HG02970 (cell line): ENCODE measurements around the gene LCMT2.
"Not testable (repeated sequence)": the region's sequence is repeated elsewhere in the genome, so short reads cannot be mapped to it uniquely, and the experiment has no call there.

Experiments
- ATAC-seq: cut with Tn5 transposase; IDR thresholded peaks from one replicate; pipeline ENCODE4 v1.9.1; 2021; ENCODE audit warnings: mild to moderate bottlenecking, moderate library complexity, moderate number of reproducible peaks; ENCODE audit not compliant: unreplicated experiment, low FRiP score

Gene LCMT2

DNA sequence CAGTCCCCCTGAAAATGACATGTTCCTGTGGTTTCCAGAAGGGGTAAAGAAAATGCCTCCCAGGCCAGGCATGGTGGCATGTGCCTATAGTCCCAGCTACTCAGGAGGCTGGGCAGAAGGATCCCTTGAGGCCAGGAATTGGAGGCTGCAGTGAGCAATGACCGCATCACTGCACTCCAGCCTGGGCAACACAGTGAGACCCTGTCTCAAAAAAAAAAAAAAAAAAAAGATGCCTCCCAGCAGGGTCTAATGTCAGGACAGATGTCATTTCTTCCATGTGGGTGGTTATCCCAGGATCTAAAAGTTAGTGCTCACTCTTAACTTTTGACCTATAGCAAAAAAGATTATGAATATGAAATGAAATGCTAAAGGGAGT is 13.4 kb downstream of the LCMT2 start:
- no peak for ATAC-seq

DNA sequence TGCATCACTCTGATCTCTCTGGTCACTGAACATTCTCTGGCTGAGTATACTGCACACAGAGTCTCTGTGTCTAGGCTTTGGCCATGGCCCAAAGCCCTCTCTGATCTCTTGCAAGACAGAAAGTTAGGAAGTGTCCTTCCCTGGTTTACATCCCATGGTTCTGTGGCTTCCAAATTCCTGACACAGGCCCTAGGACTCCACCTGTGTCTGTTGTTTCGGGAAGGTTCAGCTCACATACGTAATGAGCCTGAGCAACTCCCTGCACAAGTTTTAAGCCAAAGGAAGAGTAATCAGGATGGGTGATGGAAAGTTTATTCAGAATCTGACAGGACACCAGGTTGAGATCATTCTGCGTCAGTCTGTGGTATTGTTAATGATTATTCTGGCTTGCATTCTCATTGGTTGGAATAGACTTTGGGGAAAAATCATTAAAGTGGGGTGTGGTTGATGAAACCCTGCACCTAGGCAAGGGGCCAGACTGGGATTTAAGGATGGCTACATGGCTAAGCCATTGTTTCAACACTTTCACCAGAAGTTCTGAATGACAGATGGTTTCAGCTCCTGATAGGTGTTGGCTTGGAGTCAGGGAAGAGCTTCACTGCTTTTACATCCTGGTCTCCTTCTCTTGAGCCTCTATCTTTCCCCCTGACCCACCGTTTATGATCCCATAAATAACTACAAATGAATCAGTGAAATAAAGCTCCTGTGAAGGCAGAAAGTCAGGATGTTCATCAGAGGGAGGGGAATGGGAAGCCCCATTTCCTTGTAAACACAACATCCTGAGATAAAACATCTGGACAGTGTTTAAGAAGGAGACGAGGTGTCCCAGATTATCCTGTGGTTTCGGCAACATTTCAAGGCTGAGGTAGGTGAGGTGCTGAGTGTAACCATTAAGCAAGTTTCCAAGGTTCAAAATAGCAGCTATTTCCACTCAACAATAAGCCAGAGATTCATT is 14.1 kb downstream of the LCMT2 start:
- no peak for ATAC-seq

DNA sequence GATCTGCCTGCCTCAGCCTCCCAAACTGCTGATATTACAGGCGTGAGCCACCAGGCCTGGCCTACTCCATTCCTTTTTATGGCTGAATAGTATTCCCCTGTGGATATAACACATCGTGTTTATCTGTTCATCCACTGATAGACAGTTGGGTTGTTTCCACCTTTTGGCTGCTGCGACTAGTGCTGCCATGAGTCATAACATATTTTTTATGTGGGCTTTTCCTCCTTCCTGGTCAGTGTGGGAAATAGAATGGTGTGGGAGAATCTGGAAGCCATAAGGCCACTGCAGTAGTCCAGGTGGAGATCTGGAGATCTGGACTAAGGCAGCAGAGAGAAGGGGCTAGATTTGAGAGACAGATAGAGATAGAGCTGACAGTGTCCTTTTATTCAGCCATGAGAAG is 16.2 kb downstream of the LCMT2 start:
- ATAC-seq: no peak

DNA sequence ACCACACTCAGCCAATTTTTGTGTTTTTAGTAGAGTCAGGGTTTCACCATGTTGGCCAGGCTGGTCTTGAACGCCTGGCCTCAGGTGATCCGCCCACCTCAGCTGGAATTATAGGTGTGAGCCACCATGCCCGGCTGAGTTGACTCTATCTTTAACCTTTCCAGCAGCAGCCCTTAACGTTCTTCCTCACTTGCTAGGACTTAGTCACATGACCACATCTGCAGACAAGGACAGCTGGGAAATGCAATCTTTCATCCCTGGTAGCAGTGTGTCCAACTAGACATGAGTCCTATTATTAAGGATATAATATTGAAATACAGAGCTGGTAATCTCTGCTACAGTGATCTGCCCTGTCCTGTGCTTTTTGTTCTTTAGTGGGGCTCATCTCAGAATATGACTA is 18.0 kb downstream of the LCMT2 start:
- no peak for ATAC-seq

DNA sequence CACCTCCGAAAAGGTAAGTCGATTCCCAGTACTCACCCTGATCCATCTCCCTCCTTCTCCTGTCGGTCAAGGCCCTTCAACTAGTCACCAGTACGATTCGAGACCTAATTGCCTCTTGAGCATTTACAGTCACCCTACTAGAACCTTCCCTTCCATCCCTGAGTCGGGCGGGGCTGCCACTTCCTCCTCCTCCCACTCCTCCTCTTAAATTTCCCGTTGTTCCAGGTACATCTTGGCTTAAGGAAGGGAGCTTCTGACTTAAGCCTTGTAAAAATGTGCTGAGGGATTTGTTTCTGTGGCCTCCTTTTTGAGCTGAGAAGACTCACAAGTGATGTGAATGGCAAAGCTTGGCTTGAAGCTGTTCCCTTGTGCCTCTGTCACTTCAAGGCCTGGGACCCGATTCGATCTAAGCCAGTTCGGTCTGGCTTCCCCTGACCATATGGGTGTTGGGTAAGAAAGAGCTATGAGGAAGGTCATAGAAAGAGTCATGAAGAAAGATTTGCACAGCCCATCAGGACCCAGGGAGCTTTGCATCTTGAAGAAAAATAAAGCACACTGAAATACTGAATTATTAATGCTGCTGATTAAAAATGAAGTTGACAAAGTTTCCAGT is 28.1 kb downstream of the LCMT2 start, which contains the start of gene TGM7:
TGM7 (minus strand) TSS at position 51 of the 613 bp plus-strand sequence.
- no peak for ATAC-seq

DNA sequence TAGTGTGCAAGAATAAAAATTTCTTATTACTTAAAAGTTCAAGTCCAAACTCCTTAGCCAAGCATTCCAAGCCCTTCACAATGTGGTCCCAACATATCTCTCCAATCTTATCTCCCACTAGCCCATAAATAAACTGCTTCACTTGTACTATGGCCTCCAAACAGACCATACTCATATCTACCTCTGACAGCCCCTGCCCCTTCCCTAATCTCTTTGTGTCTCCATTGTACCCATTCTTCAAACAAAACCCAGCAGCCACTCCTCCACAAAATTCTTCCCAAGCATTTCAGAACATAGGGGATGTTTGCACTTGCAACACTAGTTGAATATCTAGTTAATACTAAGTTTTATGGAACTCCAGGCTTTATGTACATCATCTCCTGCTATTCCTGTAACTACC is 30.5 kb downstream of the LCMT2 start:
- no peak for ATAC-seq

DNA sequence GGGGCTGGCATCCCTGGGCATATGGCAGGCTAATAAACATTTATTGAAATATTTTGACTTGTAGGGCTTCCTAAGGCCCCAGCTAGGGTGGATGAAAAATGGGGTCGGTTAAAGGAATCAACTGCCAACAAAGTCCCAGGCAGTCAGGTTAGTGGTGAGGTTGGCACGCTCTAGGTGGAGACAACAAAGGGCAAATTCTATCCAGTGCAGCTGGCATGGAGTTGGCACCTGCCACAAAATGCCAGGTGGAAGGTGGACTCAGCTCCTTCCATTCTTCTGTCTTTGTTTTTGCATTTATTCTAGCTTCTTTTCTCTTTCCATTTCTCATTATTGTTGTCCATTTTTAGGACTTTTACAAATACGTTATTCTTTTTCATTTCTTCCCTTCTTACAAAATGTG is 31.0 kb downstream of the LCMT2 start:
- ATAC-seq: no peak

DNA sequence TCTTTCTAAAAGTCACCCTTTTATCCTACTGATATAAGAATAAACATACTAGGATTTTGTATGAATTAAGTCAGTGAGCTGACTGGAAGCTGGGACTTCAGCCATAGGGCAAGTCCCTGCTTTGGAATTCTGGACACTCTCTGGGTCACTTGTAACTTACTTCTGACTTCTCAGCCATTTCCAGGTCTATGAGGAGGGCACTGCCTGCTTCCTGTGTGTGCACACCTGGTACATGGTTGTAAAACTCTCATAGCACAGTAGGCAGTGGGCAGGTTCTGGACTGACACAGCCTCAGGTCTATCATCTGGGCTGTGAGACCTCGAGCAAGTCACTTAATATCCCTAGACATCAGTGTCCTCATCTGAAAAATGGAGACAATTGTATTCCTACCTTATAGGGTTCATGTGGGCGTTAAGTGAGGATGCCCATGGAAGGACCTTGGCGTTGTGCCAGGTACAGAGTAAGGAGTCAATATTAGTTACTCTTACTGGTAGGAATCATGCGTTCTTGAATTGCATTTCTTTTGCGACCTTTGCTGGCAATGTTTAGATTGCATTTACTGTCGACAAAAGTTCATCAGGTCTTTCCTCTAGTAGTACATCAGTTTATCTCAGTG is 36.2 kb downstream of the LCMT2 start:
- ATAC-seq: no peak

DNA sequence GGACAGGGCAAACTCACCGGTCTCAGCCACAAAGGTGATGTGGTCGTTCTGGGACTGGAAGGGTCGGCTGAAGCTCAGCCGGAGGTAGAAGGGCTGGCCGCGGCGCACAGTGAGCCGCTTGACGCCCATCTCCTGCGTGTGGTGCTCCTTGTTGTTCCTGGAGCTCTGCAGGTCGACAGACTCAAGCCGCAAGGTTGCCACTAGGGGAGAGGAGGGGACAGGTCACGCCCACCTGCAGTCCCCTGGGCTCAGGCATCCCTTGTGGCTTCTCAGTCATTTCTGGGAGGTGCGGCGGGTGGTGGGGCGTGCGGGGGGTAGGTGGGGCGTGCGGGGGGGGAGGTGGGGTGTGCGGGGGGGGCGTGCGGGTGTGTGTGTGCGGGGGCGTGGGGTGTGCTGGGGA is 36.9 kb downstream of the LCMT2 start:
- ATAC-seq: no peak

DNA sequence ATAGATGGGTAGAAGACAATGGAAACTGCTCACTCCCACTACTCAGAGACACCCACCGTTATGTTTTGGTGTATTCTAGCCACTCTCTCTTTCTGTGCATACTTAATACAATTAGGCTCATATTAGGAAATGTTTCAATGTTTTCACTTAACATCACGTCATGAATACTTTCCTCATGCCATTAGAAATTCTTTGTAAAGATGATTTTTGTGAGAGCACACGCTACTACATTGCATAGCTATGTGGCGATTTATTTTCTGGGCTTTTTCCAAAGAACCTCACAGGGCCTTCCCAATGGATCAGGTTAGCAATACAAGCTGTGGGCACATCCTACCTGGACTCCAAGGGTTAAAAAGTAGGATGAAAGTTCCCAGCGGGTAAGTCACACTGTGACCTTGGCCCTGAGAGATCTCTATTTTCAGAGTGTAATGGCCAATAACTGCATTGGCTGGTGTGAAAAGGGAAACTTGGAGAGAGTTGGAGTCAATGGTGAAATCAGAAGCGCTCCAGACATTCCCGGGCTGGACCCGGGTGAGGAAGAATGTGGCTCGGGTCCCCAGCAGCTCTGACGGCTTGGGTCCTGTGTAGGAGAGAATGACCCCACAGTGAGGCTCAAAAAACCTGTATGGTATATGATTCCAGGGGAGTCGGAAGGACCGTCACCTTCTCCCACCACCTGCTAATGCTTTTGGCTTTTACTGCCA is 37.8 kb downstream of the LCMT2 start:
- ATAC-seq: no peak

DNA sequence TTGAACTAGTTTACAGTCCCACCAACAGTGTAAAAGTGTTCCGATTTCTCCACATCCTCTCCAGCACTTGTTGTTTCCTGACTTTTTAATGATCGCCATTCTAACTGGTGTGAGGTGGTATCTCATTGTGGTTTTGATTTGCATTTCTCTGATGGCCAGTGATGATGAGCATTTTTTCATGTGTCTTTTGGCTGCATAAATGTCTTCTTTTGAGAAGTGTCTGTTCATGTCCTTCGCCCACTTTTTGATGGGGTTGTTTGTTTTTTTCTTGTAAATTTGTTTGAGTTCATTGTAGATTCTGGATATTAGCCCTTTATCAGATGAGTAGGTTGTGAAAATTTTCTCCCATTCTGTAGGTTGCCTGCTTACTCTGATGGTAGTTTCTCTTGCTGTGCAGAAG is 40.7 kb downstream of the LCMT2 start:
- not testable (repeated sequence) for ATAC-seq

DNA sequence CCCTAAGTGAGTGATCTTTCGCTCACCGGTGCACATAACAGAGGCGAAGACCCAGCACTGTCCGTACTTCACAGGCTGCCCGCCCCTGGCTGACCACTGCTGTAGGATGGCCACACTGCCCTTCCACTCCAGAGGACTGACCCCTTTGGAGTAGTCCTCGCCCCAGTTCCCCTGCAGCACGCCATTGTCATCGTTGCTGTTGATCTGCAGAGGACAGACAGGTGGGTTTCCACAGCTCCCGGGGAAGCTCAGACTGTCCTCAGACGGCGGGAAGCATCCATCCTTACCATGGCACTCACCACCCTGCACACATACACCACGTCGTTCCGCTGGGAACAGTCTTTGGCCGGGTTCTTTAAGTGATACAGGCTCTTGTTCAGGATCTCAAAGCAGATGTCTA is 43.1 kb downstream of the LCMT2 start:
- no peak for ATAC-seq

DNA sequence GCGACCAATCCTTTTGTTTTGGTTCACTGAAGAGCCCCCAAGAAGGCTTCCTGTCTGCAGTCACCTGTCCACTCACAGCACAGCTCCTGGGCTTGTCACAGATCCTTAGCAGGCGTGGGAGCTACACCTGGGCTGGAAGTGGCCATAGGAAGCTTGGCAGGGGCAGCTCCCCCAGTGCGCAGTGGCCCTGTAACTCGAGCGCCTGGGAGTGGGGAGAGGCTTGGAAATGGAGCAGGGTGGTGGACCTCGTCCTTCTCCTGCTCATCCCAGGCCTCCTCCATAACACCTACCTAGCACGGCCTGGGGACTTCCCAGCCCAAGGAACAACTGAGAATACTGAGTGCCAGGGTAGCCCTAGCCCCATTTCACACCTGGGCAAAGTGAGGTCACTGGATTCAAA is 44.3 kb downstream of the LCMT2 start:
- ATAC-seq: no peak

DNA sequence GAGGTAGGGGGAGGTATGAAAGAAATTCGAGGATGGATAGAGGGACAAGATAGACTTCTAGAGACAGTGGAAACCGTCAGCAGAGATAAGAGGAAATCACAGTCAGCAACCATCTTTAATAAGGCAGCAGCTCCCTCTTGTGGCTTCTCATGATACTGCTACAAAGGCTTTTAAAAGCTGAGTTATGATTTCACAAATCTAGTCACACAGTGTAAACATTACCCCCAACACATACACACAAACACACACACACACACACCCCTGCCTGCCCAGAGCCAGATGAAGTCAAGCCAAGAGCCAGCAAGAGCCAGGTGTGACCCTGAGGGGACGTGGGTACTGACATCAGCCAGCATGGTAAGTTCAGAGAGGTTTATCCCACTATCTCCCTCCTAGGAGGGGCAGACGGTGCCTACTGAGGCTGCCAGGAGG is 44.8 kb downstream of the LCMT2 start:
- ATAC-seq: no peak

DNA sequence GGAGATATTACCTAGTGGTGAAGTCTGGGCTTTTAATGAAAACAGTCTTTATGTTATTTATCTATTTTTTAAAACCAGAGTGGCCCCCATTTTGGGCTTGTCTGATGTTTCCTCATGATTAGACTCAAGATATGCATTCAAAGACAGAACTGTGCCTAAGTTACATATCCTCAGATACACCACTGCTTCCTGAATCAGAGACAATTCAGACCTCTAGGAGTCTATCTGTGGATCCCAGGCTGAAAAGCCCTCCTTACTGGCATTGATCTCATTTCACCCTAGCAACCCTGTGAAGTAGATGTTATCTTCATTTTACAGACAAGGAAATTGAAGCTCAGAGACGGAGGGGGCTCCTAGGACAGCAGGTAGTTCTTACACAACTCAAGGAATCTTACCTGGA is 46.8 kb downstream of the LCMT2 start:
- no peak for ATAC-seq

DNA sequence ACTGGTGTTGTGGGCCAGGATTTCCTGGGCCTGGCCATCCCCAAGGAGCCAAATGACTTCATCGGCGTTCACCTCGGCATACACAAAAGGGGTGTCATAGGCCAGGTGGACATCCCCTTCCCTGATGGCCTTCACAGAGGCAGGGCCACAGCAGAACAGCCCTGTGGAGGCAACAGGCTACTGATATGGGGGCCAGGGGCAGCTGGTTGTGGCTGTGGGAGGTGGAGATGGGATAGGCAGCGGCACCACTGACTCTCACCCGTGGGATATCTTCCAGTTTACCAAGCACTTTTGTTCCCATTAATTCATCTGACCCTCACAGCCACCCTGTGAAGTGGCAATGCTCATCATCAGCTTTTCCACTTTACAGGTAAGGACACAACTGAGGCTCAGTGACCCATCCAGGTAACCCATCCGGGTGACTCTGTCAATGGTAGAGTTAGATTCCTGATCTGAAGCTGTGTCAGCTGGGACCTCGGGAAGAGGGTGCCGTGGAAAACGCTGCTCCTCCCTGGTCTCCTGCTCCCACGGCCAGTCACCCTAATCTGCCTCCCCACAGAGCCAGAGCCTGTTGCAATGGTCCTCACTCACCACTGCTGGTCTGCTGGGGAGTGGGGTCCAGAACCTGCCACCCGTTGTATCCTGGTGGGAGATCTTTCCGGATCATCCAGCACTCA is 48.3 kb downstream of the LCMT2 start:
- ATAC-seq: no peak

DNA sequence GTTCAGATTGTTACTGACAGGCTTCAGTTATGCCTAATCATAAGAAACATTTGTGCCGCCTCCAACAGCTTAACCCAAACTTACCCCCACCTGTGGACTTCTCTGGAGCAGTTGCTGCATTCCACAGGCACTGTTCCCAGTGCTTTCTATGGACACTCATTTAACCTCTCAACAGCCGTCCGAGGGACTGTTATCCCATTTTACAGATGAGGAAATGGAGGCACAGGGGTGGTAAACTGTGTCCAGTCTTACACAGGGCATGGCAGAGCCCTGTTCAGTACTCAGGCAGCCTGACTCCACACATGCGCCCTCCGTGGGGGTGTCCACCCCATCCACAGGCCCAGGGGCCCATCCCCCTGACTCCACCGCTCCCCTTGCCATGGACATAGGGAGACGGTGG is 49.4 kb downstream of the LCMT2 start:
- ATAC-seq: no peak

DNA sequence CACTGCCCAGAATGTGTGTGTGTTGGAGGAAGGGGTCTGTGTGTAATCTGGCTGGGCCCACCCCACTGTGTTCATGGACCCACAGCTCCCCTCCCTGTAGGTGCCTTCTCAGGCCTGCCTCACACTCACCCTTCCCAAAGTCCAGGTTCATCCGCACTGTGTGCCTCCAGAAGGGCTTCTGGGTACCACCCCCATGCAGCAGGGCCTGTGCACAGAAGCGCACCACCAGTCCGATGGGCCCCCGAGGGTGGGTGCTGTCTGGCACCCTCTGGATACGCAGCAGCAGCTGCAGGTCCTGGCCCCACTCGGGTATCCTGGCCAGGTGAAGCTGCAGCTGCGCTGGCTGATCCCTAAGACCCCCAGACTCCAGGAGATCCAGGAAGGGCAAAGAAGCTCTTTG is 50.9 kb downstream of the LCMT2 start:
- no peak for ATAC-seq

DNA sequence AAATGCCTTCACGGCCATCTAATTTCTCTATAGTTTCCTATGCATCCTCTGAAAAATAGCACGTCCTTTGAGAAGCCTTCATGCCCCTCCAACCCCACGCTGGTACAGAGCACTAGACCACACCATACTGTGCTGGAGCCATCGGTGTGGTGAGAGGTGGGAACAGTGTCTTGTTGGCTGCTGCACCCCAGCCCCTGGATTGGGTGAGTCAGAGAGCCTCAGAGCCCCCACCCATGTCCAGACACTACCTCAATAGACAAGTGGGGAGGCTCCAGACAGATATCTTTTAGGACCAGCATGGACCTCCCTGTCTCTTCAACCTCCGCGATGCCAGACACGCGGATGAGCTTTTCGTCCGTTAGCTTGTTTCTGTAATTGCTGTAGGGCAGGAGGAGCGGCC is 51.5 kb downstream of the LCMT2 start:
- no peak for ATAC-seq

DNA sequence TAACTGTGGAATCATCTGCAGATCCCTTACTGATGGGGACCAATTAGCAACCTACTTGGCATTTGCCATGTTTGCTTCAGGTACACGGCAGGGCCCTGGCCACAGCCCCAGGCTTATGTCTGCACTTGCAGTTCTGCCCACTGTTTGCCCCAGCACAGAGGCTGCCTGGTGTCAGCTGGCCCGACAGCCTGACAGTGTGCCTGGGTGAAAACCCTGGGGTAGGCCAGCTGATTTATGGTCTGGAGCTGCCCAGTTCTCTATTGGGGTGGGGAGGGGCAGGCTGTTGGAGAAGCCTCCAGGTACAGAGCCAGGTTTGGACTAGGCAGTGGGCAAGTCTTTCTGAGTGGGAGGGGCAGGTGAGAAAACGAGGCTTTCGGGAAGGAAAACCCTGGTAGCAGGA is 52.5 kb downstream of the LCMT2 start:
- ATAC-seq: no peak
